Measurements from ENCODE around the gene SLC38A9. TPM values are rescaled to one million over a fixed set of nuclear protein-coding genes. Genes with fewer than 3 reads are reported as not detected.

The SLC38A9 gene
- total RNA-seq, 6 experiments from 2014 or later: 12.5 to 21.0 (median 14.8) TPM

GRCh38 chr5:55682071-55682470, 30.1 kb downstream of the SLC38A9 start:
- ATAC-seq: no peak
- no peaks in the 10 kb centered on the region for H3K4me1 ChIP-seq
- no peak overlapping the region for H3K4me3 ChIP-seq
- no peak for DNase-seq
- H3K9me3 ChIP-seq: no peaks in the 10 kb centered on the region
- TF ChIP-seq, protein P1, sequence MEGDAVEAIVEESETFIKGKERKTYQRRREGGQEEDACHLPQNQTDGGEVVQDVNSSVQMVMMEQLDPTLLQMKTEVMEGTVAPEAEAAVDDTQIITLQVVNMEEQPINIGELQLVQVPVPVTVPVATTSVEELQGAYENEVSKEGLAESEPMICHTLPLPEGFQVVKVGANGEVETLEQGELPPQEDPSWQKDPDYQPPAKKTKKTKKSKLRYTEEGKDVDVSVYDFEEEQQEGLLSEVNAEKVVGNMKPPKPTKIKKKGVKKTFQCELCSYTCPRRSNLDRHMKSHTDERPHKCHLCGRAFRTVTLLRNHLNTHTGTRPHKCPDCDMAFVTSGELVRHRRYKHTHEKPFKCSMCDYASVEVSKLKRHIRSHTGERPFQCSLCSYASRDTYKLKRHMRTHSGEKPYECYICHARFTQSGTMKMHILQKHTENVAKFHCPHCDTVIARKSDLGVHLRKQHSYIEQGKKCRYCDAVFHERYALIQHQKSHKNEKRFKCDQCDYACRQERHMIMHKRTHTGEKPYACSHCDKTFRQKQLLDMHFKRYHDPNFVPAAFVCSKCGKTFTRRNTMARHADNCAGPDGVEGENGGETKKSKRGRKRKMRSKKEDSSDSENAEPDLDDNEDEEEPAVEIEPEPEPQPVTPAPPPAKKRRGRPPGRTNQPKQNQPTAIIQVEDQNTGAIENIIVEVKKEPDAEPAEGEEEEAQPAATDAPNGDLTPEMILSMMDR (IDR thresholded peaks at IDR 0.05): no peak
- no peak for TF ChIP-seq POLR2A (IDR thresholded peaks at IDR 0.05)
- no peaks in the 10 kb centered on the region for H3K27me3 ChIP-seq
- intact Hi-C loops (cut with DNase I): no loop called here
- no CpG with 5 or more reads among the region's 1 CpG for WGBS (ENCODE audit: insufficient coverage, low coverage, low lambda C conversion rate, missing lambda C conversion rate)
- H3K36me3 ChIP-seq: no peaks in the 10 kb centered on the region
- no peak overlapping the region for H3K27ac ChIP-seq

GRCh38 chr5:55681301-55681700, 30.8 kb downstream of the SLC38A9 start:
- 100% methylated on average over 1 of the region's 1 CpG for WGBS (ENCODE audit: insufficient coverage, low coverage, low lambda C conversion rate, missing lambda C conversion rate)
- DNase-seq: no peak
- intact Hi-C loops (cut with DNase I): no loop called here
- Histone ChIP-seq H3K27ac (no peak overlapping the region), H3K36me3 (no peaks in the 10 kb centered on the region), H3K27me3 (no peaks in the 10 kb centered on the region), H3K9me3 (no peaks in the 10 kb centered on the region), H3K4me3 (no peak overlapping the region), H3K4me1 (no peaks in the 10 kb centered on the region)
- no peak for TF ChIP-seq POLR2A (IDR thresholded peaks at IDR 0.05)
- no peak for ATAC-seq

GRCh38 chr5:55680353-55680752, 31.8 kb downstream of the SLC38A9 start:
- ATAC-seq: no peak
- 71% methylated on average over 1 of the region's 2 CpGs for WGBS (ENCODE audit: insufficient coverage, low coverage, low lambda C conversion rate, missing lambda C conversion rate)
- DNase-seq: no peak
- intact Hi-C loops (cut with DNase I): no loop called here
- no peak overlapping the region for H3K27ac ChIP-seq
- no peak for TF ChIP-seq POLR2A (IDR thresholded peaks at IDR 0.05)
- TF ChIP-seq, protein P1 (IDR thresholded peaks at IDR 0.05): no peak
- H3K4me1 ChIP-seq: no peaks in the 10 kb centered on the region
- no peaks in the 10 kb centered on the region for H3K27me3 ChIP-seq
- no peak overlapping the region for H3K4me3 ChIP-seq
- no peaks in the 10 kb centered on the region for H3K9me3 ChIP-seq
- H3K36me3 ChIP-seq: no peaks in the 10 kb centered on the region

GRCh38 chr5:55679556-55679955, 32.6 kb downstream of the SLC38A9 start:
- intact Hi-C loops (cut with DNase I): no loop called here
- H3K36me3 ChIP-seq: no peaks in the 10 kb centered on the region
- 0% methylated on average over 1 of the region's 1 CpG for WGBS (ENCODE audit: insufficient coverage, low coverage, low lambda C conversion rate, missing lambda C conversion rate)

DNA sequence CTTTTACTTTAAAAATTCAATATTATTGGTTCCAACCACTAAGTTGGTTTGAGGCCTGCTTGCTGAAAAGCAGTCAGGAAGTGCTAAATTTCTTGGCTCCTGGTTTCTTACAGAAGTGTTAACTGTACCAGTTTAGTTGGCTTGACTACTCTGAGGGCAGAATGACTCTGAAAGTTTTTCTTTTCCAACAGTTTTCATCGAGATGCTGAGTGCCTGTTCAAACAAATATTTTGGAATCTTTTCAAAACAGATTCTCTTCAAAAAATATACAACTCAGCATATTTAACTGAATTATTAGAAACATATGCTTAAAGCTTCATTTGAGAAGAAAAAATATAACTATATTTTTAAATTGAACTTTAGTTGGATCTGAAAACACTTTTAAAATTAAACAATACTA, 37.0 kb downstream of the SLC38A9 start:
- Histone ChIP-seq H3K27me3 (no peaks in the 10 kb centered on the region), H3K9me3 (no peaks in the 10 kb centered on the region), H3K36me3 (no peaks in the 10 kb centered on the region), H3K4me3 (no peak overlapping the region), H3K4me1 (peaks cover 0 to 9% (median 0%) of the 10 kb centered on the region in 4 donors), H3K27ac (no peak overlapping the region)
- ATAC-seq (no peak), DNase-seq (no peak)
- intact Hi-C loops (cut with DNase I): no loop called here
- 14% methylated on average over 1 of the region's 1 CpG for WGBS (ENCODE audit: insufficient coverage, low coverage, low lambda C conversion rate, missing lambda C conversion rate)
- no peak for TF ChIP-seq POLR2A (IDR thresholded peaks at IDR 0.05)
- TF ChIP-seq, protein P1 (IDR thresholded peaks at IDR 0.05): no peak

More at GRCh38 chr5:55679556-55679955, 32.6 kb downstream of the SLC38A9 start:
- Histone ChIP-seq H3K9me3 (no peaks in the 10 kb centered on the region), H3K4me3 (no peak overlapping the region), H3K4me1 (peaks cover 0 to 7% (median 0%) of the 10 kb centered on the region in 4 donors), H3K27me3 (no peaks in the 10 kb centered on the region), H3K27ac (no peak overlapping the region)
- no peak for ATAC-seq
- no peak for DNase-seq
- TF ChIP-seq, protein P1 (IDR thresholded peaks at IDR 0.05): no peak
- TF ChIP-seq POLR2A (IDR thresholded peaks at IDR 0.05): no peak

Measured in right lobe of liver (tissue), 6 donors.